Measurements from ENCODE around the gene HYAL4.
"Not testable (repeated sequence)": the region's sequence is repeated elsewhere in the genome, so short reads cannot be mapped to it uniquely, and the experiment has no call there.

The HYAL4 gene

GRCh38 chr7:123849855-123850254 lies 4.9 kb downstream of the HYAL4 start:
- DNase-seq, result no peak

GRCh38 chr7:123851404-123851803 lies 6.4 kb downstream of the HYAL4 start:
- DNase-seq, result not testable (repeated sequence)

DNA sequence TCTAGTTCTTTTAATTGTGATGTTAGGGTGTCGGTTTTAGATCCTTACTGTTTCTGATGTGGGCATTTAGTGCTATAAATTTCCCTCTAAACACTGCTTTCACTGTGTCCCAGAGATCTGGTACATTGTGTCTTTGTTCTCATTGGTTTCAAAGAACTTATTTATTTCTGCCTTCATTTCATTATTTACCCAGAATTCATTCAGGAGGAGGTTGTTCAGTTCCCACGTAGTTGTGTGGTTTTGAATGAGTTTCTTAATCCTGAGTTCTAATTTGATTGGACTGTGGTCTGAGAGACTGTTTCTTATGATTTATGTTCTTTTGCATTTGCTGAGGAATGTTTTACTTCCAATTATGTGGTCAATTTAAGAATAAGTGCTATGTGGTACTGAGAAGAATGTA lies 9.3 kb downstream of the HYAL4 start:
- not testable (repeated sequence) for DNase-seq

DNA sequence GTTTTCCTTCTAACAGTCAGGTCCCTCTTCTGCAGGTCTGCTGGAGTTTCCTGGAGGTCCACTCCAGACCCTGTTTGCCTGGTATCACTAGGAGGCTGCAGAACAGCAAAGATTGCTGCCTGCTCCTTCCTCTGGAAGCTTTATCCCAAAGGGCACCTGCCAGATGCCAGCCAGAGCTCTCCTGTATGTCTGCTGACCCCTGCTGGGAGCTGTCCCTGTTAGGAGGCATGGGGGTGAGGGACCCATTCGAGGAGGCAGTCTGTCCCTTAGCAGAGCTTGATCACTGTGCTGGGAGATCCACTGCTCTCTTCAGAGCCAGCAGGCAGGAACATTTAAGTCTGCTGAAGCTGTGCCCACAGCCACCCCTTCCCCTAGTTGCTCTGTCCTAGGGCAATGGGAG lies 11.5 kb downstream of the HYAL4 start:
- not testable (repeated sequence) for DNase-seq

GRCh38 chr7:123860848-123861247 lies 15.9 kb downstream of the HYAL4 start:
- no peak for DNase-seq

DNA sequence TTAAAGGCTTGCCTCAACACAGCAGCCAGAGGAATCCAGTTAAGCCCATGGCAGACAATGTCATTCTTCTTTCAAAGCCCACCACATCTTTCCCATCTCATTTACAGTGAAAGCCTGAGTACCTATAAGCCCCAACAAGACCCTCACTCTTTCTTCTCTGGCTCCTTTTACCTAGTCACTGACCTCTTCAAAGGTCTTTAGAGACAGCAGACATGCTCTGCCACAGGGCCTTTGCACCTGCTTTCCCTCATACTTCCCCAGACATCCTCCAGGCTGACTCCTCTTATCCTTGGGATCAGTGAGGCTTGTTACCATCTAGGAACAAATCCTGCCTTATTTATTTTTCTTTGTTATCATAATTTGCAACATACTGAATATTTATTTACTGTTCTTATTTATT lies 17.8 kb downstream of the HYAL4 start:
- DNase-seq, result no peak

- no peak for DNase-seq
Measured at GRCh38 chr7:123863461-123863860, 18.5 kb downstream of the HYAL4 start.

- DNase-seq, result no peak
Measured at GRCh38 chr7:123864012-123864411, 19.0 kb downstream of the HYAL4 start.

- DNase-seq, result no peak
Measured at GRCh38 chr7:123864436-123864835, 19.5 kb downstream of the HYAL4 start.

DNA sequence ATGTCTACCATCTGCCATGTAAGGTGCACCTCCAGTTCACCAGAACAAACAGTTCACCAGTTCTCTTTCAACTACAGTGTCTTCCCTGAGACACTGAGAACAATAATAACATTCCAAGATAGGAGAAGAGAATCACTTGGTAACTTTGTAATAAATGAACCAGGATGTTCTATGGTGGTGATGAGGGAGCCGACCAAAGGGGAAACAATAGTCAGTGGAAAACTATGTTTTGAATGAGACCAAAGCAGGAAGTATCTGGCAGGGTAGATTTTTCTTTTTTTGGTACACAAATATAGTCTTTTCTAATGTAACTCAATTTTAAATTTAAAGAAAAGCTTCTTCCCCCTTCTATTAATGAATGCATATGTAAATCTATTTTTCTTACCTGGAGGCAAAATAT lies 20.0 kb downstream of the HYAL4 start:
- no peak for DNase-seq

GRCh38 chr7:123865517-123866117 lies 20.6 kb downstream of the HYAL4 start:
- no peak for DNase-seq

GRCh38 chr7:123867225-123867624 lies 22.3 kb downstream of the HYAL4 start:
- DNase-seq, result no peak

GRCh38 chr7:123871998-123872867 lies 27.3 kb downstream of the HYAL4 start:
- no peak for DNase-seq

DNA sequence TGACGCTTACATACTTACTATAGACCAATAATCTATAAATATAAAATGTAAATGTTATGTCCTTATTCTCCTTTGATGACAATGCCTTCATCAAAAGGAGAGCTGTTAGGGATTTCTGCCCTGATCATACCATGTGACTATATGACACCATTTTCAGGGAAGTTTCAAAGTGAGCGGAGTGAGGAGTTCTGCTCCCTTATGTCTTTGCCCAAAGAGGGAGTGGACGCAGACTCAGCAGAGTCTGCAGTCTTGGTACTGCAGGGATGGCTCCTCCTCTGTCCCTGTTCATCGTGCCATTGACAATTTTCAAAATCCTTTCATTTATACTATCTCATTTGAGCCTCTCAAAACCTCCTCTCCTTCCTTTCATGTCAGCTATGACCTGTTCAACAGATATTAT lies 27.9 kb downstream of the HYAL4 start:
- DNase-seq, result no peak

DNA sequence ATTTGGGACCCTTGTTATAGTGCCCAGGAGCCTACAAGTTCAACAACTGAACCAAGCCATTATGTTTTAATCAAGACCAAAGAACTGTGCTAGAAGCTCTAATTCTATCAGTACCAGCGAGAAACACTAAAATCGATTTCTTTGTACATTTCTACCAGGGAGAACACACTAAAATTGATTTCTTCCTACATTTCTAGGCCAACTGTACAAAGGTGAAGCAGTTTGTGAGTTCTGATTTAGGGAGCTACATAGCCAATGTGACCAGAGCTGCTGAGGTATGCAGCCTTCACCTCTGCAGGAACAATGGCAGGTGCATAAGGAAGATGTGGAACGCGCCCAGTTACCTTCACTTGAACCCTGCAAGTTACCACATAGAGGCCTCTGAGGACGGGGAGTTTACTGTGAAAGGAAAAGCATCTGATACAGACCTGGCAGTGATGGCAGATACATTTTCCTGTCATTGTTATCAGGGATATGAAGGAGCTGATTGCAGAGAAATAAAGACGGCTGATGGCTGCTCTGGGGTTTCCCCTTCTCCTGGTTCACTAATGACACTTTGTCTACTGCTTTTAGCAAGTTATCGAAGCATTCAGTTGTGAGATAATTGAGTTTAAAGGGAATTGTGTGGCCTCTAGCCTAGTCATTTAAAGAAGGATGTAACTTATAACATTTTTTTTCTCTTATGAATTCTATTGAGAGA lies 31.7 kb downstream of the HYAL4 start:
- no peak for DNase-seq

- no peak for DNase-seq
Measured at GRCh38 chr7:123879628-123880027, 34.7 kb downstream of the HYAL4 start.

DNA sequence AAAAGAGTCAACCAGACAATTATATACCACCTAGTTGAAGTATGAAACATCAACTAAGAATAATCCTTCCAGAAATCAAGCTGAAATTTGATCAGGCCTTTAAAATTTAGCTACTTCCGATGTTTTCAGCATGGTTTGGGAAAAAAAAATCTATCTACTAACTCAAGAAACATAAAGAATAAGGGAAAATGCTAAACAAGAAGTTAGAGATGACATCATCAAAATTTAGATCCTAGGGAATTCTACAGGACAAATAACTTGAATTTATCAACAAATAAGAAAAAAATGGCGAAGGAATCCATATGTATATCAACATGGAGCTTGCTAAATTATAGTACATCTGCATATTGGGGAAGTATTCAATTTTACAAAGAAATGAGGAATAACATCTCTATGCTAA lies 36.3 kb downstream of the HYAL4 start:
- no peak for DNase-seq

DNA sequence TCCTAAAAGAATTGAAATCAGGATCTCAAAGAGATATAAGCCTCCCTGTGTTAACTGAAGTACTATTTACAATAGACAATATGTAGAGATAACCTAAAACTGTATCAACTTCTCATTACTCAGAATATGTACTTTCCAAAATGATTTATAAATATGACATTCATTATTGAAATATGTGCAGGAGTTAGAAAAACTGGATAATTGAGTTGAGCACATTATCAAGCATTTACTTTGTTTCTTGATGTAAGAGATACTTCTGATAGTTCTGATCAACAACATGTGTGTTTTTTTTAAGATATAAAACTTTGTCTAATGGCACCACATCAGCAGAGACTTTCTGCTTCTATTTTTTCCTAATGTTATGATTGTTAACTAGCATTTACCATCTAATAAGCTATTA lies 38.2 kb downstream of the HYAL4 start:
- DNase-seq, result no peak

DNA sequence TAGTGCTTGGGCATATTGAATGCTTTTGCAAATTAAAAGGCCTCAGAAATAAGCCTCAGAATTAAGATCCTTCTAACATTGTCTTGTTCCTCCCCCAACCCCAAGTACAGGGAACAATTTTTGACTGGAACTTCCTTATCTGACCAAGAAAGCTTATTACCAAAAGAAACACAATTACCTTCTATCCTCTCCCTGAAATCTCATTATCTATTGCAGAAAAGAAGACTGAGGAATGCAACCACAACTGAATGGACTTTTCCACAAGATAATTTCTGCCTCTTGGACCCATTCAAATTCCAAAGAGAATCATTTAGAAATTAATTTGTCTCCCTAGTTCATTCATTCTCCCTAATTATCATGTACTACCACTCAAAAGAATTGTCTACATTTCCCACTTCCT lies 43.2 kb downstream of the HYAL4 start:
- DNase-seq, result no peak

- not testable (repeated sequence) for DNase-seq
Measured at GRCh38 chr7:123894753-123895152, 49.8 kb downstream of the HYAL4 start.

GRCh38 chr7:123901101-123901500 lies 56.1 kb downstream of the HYAL4 start:
- no peak for DNase-seq

- DNase-seq, result no peak
Measured at GRCh38 chr7:123905714-123906113, 60.7 kb downstream of the HYAL4 start.

- no peak for DNase-seq
Measured at GRCh38 chr7:123916240-123916724, 71.3 kb downstream of the HYAL4 start.

- no peak for DNase-seq
Measured at GRCh38 chr7:123917878-123918277, 72.9 kb downstream of the HYAL4 start.
